Glomerular visceral epithelial cell (primary cell): Measurements from ENCODE around the gene THAP7.
"Not testable (repeated sequence)": the region's sequence is repeated elsewhere in the genome, so short reads cannot be mapped to it uniquely, and the experiment has no call there.

Experiments used
- DNase-seq: peaks from one replicate; pipeline ENCODE4 v3.0.0-alpha.2; 2016; ENCODE audit errors: extremely low spot score

Gene THAP7

DNA sequence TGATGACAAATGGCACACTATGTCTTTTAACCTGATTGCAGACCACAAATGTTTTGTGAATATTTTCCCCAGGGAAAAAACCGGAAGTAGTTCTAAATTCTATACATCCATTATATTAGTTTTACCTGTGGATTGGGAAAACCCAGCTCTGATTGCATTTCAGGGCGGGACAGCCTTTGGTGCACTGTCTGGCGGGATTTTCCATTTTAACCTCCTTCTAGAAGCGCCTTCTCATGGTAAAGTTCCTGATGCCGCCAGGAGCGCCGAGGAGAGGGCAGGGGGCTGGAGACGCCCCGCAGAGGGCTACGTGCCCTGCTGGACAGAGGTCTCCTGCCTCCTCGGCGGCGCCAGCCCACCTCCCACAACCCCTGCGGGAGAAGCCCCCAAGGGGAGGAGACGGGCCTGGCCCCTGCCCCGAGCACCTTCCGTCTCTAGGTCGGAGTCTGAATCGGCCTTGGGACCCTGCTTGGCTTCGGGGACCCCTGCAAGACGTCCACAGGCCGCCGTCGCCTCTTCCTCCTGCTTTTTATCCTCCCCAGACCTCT, 11.8 kb upstream of the THAP7 start:
- DNase-seq, result no peak

DNA sequence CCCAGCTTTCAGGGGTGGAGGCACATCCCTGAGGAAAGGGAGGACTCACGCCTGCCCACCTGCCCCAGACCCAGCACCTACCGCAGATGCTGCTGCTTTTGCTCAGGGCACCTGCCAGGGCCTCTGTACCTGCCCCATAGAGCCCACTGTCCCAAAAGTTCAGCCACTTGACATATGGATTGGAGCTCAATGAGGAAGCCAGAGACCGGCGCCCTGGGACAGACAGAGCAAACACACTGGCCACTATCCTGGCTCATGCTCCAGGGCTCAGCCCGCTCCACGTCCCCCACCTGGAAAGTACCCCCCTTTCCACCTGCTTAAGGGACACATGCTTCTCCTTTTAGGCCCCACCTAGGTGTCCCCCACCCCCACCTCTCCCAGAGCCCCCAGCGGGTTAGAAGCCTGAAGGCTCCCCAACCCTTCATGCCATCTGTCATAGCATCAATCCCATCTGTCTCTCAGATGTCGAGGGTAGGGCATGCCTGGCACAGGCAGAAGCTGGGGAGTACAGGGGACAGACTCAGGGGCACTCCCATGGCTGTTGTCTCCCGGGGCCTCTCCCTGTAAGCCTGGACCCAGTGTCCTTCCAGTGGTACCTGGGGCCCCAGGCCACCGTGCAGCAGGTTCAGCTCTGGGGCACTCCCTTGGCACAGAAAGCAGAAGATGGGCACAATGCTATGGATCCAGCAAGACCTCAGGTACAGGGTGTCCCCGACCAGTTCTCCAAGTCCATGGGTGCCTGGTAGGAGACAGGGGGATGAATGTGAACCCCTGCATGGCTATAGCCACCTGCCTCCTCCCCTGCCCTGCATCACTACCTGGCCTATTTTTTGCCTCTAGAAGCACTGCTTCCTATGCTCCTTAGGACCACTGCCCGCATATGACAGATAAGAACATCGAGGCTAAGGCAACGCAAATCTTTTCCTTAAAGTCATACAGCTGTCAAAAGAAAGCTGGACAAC, 10.8 kb upstream of the THAP7 start:
- no peak for DNase-seq

DNA sequence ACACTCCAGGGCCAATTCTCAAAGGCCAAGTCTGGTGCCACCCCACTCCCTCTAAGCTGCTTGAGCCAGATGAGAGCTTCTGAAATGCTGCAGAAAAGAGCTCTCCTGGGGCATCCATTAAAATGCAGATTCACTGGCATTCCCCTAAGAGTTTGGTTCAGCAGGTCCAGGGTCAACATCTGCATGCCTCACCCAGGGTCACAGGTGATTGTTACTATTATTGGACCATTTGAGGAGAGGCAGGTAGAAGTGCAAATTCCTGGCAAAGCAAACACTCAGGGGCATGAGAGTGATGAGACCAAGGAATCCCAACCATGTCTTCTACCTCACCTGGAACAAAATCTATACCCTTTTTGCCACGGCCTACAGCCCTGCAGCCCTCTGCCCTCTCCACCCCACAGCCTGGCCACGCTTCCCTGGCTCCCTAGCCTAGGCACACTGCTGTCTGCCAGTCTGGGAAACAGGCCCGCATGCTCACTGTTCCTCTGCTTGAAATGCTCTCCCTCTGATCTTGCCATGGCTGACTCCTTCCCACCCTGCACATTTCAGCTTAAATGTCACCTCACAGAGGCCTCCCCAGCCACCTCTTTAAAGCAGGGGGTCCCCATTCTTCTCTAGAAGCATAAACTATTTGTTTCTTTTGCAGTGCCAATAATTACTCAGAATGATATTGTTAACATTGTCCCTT, 8.7 kb upstream of the THAP7 start:
- no peak for DNase-seq

DNA sequence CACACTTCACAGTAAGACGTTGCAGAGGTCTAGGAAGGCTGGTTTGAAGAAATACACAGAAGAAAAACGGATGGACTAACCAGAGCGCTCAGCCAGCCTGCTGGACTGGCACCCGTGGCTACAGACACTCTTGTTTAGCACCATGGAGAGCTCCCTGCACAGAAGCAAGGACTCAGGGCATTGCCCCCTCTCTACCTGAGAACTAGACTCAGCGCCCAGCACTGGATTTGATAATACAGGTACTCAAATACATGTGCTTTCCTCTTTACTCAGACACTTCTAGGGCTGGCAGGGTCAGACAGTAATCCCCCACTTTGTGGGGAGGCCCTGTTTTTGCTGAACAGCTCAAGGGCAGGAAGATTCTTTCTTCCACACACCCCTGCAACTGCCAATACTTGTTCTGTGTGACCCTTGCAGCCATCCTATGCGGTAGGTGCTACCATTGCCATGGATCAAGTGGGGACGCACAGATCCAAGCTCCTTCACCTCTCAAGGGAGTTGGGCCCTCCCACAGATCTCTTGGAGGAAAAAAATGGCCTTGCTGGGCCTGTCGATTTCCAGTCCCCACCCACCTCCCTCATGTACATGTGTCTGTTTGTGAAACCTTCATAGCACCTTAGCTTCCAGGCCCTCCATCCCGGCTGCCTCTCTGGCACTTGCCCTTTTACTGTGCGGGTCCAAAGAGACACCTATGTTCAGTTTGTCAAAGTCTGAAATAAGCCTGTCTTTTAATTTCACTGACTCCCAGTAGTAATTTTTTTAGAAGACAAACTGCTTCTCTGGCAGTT, 7.9 kb upstream of the THAP7 start:
- DNase-seq, result peak; percentile 50

DNA sequence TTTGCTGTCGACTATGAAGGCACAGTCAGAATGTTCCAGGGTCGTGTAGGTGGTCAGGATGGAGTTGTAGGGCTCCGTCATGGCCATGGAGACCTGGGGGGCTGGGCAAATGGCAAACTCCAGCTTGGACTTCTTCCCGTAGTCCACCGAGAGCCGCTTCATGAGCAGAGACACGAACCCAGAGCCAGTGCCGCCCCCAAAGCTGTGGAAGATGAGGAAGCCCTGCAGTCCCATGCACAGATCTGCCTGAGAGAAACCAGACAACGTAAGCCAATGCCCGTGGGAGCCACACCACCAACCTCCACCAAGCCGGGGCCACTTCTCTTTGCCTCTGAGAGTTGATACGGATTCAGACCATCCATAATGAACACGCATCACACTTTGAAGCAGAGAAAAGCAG, 7.3 kb upstream of the THAP7 start:
- DNase-seq, result not testable (repeated sequence)

DNA sequence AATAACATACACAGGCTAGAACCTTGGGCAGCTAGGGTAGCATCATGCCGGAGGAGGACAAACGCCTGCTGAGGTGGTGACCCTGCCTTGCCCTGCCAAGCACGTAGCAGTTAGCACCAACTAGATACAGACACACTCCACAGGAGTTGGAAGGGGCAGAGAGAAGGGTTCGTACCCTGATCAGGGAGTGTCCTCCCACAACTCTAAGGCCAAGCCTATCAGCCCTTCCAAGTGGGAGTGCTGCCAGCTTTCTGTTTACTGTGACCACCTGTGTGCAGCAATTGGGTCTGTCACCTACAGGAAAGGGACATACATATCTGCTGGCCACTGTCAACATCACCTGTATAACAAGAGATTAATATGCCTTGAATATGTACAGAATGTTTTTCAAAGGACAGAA, 1.9 kb upstream of the THAP7 start:
- no peak for DNase-seq

DNA sequence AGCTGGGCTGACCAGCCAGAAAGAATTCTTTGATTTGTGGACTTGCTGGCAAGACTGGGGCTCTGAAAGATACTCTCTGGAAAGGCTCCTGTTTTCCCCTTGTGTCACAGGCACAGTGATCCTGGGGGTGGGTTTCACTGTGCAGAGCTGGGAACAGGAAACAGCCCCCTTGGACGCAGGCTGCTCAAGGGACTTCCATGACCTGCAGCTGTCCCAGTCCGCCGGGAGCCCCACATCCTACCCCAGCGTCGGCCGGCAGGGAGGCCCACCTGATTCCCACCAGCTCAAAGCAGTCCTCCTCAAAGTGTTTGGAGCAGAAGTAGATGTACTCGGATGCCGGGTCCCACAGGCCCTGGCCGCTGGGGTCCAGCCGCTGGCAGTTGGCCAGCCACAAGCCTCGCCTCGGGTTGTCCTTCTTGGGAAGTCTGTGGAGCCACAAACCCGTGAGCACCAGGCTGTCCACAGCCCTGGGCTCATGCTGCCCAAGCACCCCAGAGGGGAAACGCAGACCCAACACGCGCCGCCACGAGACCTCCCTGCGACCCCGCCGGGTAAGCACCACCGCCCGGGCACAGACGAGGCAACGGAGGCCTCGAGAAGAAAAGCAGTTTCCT, 824 bp downstream of the THAP7 start:
- no peak for DNase-seq

DNA sequence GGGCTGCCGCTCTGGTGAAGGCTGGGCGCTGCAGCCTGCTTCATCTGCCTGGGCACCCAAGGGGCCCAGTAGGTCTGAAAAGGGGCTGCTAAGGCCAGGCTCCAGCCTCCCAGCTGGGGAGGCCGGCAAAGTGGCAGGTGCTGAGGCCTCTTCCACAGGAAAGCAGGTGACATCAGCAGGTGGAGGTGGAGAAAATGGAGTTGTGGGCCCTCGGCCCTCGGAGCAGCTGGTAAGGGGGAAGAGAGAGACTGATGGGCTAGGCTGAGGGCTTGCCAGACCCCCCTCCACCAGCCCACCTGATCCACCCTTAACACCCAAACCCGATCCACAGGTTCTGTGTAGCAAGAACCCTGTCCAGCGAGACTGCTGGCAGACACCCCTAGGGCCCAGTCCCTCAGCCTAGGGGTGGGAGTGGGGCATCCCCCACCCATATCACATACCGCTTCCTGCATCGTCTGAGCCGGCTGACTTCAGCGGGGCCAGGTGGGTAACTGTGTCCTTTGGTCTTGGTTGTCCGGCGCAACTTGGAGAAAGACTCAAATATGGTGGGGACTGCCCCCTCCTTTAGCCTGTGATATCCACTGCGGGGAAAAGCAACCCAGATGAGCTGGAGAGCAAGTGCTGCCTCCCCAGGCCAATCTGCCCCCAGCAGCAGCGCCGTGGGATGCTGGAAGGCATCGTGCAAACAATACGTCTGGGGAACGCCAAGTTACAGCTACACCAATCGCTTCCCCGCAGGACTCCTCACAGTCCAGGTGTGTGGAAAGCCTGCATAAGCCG, 1.5 kb downstream of the THAP7 start:
- no peak for DNase-seq

DNA sequence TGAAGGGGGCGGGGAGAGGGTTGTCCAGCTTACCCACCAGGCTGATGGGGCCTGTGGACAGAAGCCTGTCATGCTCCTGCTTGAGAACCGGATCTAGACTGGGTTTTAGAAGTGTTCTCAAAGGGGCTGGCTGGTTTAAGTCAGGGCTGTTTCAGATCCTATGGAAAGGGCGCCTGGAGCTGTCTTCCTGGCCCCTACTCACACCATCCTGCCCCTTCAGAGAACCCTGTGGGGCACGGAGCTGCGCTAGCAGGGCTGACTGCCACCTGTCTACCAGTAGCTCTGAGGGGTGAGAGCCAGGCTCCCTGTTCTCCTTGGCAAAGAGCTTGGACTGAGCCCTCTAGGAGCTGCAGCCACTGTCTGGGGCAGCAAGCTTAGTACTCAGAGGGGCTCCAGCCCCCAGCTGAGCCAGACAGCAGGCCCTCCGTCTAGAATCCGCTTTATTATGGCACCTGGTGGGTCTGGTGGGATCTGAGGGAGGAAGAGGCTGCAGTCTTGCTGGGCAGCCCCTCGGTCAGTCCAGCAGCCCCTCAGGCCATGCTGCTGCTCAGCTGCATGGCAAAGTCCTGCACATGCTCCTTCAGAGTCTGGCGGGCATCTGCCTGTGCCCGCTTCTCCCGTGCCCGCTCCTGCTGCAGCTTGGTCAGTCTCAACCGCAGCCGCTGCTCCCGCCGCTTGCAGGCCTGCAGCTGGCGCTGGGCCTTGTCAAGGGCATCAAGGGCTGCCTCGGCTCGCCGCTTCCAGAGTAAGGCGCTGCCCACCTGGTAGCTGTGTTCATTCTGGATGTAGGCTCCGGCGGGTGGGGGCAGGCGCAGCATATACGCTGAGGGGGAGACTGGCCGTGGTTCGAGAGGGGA, 2.3 kb downstream of the THAP7 start:
- no peak for DNase-seq

DNA sequence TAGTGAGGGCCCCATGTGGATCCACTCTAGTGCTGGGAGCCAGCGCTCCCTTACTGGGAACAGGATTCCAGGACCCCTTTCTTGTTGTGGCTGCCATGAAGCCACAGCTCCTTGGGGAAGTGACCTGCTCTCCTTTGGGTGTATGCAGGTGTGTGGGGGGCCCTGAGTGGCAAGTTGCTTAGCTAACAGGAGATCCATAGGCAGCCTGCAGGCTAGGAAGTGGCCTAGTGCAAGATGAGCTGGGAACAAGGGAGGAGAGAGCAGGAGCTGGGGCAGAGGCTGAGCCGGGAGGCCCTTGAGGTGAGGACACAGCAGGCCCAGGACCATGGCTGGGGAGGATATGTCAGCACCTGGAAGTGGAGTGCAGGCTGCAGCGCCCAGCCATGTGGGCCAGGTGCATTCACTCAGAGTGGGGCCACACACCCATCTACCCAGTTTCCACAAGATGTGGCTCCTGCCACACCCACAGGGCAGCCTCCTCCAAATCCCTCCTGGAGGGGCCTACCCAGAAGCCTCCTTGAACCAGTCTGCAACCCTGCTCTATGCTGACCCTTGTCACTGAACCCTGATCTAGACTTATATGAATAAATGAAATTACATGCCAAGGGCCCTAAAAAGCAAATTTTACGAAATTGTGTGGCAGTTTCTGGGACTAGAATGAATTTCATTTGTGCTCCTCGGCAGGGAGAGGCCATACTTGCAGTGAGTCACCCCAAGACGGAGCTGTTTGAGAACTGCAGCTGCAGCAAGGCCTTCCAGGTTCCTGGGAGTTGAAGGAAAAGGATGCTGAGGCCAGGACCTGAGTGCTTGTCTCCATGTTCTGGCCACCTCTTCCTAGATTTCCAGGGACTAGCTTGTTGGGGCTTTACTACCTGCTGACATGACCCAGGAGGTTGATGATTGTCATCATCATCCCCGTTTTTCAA, 3.2 kb downstream of the THAP7 start:
- DNase-seq, result no peak

DNA sequence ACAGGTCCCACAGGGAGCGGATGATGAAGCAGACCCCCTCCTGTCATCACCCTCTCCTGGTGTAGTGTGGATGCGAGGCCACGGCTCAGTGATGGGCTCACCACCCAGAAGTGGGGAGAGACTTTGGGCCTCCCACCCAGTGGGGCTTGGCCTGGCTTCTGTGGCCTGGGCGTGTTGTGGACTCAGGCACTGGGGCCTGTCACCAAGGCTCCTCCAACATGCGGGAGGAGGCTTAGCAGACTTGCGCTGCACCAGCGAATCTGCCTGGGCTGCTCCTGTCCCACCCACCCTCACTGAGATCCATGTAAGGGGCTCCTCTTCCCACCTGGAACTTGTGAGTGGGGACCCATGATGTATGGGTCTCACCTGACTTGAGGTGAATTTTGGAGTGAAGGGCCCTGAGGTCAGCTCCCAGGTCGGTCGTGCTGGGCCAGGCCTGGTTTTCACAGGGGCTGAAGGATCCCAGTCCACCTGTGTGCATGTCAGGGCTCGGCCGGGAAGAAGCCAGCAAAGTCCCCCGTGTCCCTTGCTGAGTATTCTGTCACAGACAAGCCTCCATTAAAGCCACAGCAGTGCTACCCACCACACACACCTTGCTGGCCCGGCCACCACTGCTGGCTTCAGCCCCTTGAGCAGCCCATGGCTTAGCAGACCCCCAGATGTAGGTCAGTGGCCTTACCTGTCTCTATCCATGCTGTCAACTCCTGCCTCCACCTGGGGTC, 4.2 kb downstream of the THAP7 start:
- no peak for DNase-seq

DNA sequence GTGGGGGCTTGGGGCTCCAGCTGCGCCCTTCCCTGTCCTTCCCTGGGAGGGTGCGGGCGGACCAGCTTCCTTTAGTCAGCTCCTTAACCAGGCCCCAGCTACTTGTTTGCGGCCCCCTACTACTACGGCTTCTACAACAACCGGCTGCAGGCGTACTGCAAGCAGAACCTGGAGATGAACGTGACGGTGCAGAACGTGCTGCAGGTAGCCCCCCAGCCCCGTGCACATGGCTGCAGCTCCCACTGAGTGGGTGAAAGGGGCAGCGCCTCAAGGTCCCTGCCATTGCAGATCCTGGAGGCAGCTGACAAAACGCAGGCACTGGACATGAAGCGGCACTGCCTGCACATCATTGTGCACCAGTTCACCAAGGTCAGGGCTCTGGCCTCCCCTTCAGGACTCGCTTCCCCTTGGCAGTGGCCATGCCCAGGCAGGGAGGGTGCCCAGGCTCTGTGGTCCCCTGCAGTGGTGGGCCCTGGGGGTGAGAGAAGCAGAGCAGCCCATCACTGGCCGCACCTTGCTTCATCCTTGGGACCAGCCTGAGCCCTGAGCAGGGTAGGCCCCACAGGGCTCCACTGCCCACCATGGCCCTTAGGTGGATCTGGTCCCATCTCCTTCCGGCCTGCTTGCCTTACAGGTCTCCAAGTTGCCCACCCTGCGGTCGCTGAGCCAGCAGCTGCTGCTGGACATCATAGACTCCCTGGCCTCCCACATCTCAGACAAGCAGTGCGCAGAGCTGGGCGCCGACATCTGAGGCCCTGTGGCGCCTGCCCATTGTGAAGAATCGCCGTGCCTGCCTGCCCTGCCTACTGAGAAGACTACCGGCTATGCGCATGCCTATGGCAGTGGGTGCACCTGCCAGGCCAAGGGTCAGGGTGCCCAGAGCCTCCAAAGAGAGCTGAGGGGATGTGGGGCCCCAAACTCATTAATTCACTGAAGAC, 5.1 kb downstream of the THAP7 start:
- DNase-seq, result no peak

DNA sequence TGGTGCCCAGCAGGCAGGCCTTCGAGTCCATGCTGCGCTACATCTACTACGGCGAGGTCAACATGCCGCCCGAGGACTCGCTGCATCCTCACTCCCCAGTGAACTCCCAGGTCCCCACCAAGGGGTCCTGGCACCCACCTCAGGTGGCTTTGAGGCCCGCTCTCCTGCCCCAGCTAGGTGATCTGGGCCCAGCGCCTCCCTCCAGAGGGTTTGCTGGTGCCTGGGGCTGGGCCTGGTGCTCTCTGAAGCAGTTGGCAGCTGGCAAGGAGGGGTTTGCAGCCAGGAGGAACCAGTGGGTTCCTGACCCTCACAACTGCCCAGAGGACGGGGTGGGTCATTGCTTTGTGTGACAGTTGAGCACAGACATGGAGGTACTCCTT, 5.9 kb downstream of the THAP7 start:
- no peak for DNase-seq

DNA sequence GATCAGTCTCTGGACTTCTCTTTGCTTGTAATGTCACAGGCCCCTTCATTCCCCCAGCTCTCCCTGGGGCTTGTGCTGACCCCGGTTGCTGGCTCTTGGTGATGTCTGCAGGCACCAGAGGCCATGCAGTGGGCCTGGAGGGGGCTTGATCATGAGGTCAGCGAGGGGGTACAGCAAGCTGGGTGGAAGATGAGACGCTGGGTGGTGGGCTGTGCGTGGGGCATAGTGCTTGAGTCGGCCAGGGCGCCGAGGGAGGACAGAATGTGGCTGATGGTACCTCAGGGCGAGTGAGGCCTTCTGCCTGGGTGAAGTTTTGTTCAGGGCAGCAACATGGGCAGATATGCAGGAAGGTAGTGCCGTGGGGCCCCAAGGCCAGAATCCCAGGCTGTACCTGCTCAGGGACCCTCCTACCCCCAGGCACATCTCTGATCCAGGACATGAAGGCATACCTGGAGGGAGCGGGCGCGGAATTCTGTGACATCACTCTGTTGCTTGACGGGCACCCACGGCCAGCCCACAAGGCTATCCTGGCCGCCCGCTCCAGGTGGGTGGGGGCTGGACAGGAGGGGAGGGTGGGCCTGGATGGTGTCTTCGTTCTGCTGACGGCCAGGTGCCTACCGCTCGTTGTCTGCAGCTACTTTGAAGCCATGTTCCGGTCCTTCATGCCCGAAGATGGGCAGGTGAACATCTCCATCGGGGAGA, 6.4 kb downstream of the THAP7 start:
- no peak for DNase-seq

DNA sequence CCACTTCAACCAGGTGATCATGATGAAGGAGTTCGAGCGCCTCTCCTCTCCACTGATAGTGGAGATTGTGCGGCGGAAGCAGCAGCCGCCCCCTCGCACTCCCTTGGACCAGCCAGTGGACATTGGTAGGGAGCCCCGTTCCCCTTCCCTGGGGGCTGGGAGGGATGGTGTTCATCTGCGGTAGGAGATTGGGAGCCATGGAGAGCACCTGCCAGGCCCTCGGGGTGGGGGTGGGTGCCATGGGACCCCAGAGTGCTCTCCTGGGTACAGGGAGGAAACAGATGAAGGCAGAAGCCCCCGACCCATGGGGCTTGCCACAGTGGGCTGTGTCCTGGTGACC, 7.0 kb downstream of the THAP7 start:
- no peak for DNase-seq

DNA sequence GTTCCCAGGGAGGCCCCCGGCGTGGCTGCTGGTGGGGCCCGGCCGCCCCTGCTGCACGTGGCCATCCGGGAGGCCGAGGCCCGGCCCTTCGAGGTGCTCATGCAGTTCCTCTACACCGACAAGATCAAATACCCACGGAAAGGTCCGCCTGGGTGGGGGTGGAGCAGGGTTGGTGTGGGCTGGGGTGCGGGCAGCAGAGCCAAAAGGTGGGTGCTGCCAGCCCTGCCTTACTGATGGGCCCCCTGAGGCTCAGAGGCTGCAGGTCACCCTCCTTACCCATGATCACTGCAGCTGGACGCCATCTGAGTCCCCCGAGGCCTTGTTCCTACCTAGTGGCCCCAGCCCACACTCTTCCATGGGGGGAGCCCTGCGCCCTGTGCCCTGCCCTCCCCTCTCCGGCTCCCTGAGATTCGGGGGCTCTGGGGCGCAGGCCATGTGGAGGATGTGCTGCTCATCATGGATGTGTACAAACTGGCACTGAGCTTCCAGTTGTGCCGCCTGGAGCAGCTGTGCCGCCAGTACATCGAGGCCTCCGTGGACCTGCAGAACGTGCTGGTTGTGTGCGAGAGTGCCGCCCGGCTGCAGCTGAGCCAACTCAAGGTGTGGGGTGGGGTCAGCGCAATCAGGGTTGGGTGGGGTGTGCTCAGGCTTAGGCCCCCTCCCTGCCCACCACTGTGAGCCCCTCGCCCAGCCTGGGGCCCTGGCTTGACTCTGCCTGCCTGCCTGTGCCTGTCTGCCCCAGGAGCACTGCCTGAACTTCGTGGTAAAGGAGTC, 7.6 kb downstream of the THAP7 start:
- no peak for DNase-seq
